ENCODE measurements around the gene AKAP7. TPM values are rescaled to one million over a fixed set of nuclear protein-coding genes. Genes with fewer than 3 reads are reported as not detected.

Gene AKAP7
- total and polyA plus RNA-seq, 12 donors = 1.8 to 15.4 (median 8.7) TPM

GRCh38 chr6:131112249-131112648 lies 23.0 kb upstream of the AKAP7 start:
- H3K36me3 ChIP-seq = no peaks in the 10 kb centered on the region
- no peak overlapping the region for H3K27ac ChIP-seq
- intact Hi-C loops (cut with DNase I) = loop anchor here in 3 of 10 donors (10.0 kb wide), 2 partner anchors 47 to 147 kb away; partner anchors contain the start of gene EPB41L2 (in 2 of the 3)
- no peak for ATAC-seq
- no peaks in the 10 kb centered on the region for H3K4me1 ChIP-seq
- H3K4me3 ChIP-seq = no peak overlapping the region
- no peak for DNase-seq
- WGBS, 2 donors = 65 to 71% methylated on average over 1 of the region's 1 CpG
- H3K27me3 ChIP-seq = no peaks in the 10 kb centered on the region
- TF ChIP-seq CTCF (IDR thresholded peaks at IDR 0.05) = no peak
- H3K9me3 ChIP-seq = peaks cover 0 to 4% (median 0%) of the 10 kb centered on the region in 11 donors

- Histone ChIP-seq H3K4me1 (no peaks in the 10 kb centered on the region), H3K9me3 (peaks cover 0 to 8% (median 0%) of the 10 kb centered on the region in 11 donors), H3K27ac (no peak overlapping the region), H3K27me3 (no peaks in the 10 kb centered on the region), H3K36me3 (no peaks in the 10 kb centered on the region), H3K4me3 (no peak overlapping the region)
- intact Hi-C loops (cut with DNase I) = loop anchor here in 9 of 10 donors (1.0 to 10.0 kb wide), 8 partner anchors 51 to 233 kb away; partner anchors contain the start of gene EPB41L2 (in 2 of the 9)
- 87 to 97% methylated on average over 1 of the region's 1 CpG for WGBS, 2 donors
- no peak for TF ChIP-seq CTCF (IDR thresholded peaks at IDR 0.05)
- no peak for DNase-seq
- no peak for ATAC-seq
These were observed 19.6 kb upstream of the AKAP7 start for GRCh38 chr6:131115651-131116050.

- H3K36me3 ChIP-seq = no peaks in the 10 kb centered on the region
- no peak for TF ChIP-seq CTCF (IDR thresholded peaks at IDR 0.05)
- intact Hi-C loops (cut with DNase I) = loop anchor here in 9 of 10 donors (1.0 to 10.0 kb wide), 8 partner anchors 52 to 234 kb away; partner anchors contain the start of gene EPB41L2 (in 2 of the 9)
- no peaks in the 10 kb centered on the region for H3K4me1 ChIP-seq
- H3K4me3 ChIP-seq = no peak overlapping the region
- H3K27me3 ChIP-seq = no peaks in the 10 kb centered on the region
- 78 to 87% methylated on average over 2 of the region's 2 CpGs for WGBS, 2 donors
- ATAC-seq (no peak), DNase-seq (no peak)
- no peak overlapping the region for H3K27ac ChIP-seq
- peaks cover 0 to 8% (median 0%) of the 10 kb centered on the region in 11 donors for H3K9me3 ChIP-seq
These were observed 18.9 kb upstream of the AKAP7 start for GRCh38 chr6:131116321-131116720.

GRCh38 chr6:131116755-131117360 lies 18.4 kb upstream of the AKAP7 start:
- Histone ChIP-seq H3K4me1 (no peaks in the 10 kb centered on the region), H3K27ac (no peak overlapping the region), H3K36me3 (no peaks in the 10 kb centered on the region), H3K4me3 (no peak overlapping the region), H3K27me3 (no peaks in the 10 kb centered on the region), H3K9me3 (peaks cover 0 to 8% (median 0%) of the 10 kb centered on the region in 11 donors)
- intact Hi-C loops (cut with DNase I) = loop anchor here in 9 of 10 donors (1.0 to 10.0 kb wide), 8 partner anchors 52 to 235 kb away; partner anchors contain the start of gene EPB41L2 (in 2 of the 9)
- WGBS, 2 donors = 33 to 34% methylated on average over 4 of the region's 4 CpGs
- TF ChIP-seq CTCF (IDR thresholded peaks at IDR 0.05) = peak; percentile 20 to 71 (median 53)
- DNase-seq (peak in 1 of 2 donors; percentile 11), ATAC-seq (peak in 1 of 8 donors; percentile 54)
